ENCODE measurements around the gene PPP2R5E. TPM values are rescaled to one million over a fixed set of nuclear protein-coding genes. Genes with fewer than 3 reads are reported as not detected.

The PPP2R5E gene
- total RNA-seq, 4 donors from 2014 or later = 22.9 to 24.7 (median 23.8) TPM

DNA sequence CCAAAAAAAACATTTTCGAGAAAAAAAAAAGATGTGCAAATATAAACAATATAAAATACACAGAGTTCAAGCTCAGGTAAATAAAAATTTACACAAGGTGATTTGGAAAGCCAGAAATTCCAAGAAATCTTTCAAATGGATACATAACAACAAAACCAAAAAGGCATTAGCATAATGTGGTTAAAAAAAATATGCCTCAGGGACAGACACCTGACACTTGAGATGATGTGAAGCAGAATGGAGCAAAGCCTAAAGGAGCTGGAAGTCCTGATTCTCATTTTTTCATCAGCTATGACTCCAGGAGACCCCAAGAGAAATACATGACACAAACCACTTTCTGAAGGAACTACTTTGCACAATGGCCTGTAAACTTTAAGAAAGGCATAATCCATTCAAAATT lies 98.6 kb downstream of the PPP2R5E start:
- peaks cover 0 to 7% (median 0%) of the 10 kb centered on the region in 4 donors for H3K4me1 ChIP-seq
- H3K9me3 ChIP-seq = no peaks in the 10 kb centered on the region
- no peaks in the 10 kb centered on the region for H3K27me3 ChIP-seq
- peaks cover 0 to 9% (median 0%) of the 10 kb centered on the region in 3 donors for H3K36me3 ChIP-seq
- TF ChIP-seq POLR2A (IDR thresholded peaks at IDR 0.05) = no peak
- TF ChIP-seq, protein P1, sequence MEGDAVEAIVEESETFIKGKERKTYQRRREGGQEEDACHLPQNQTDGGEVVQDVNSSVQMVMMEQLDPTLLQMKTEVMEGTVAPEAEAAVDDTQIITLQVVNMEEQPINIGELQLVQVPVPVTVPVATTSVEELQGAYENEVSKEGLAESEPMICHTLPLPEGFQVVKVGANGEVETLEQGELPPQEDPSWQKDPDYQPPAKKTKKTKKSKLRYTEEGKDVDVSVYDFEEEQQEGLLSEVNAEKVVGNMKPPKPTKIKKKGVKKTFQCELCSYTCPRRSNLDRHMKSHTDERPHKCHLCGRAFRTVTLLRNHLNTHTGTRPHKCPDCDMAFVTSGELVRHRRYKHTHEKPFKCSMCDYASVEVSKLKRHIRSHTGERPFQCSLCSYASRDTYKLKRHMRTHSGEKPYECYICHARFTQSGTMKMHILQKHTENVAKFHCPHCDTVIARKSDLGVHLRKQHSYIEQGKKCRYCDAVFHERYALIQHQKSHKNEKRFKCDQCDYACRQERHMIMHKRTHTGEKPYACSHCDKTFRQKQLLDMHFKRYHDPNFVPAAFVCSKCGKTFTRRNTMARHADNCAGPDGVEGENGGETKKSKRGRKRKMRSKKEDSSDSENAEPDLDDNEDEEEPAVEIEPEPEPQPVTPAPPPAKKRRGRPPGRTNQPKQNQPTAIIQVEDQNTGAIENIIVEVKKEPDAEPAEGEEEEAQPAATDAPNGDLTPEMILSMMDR (IDR thresholded peaks at IDR 0.05) = no peak
- no peak for TF ChIP-seq EP300 (IDR thresholded peaks at IDR 0.05)
- H3K27ac ChIP-seq = no peak overlapping the region
- no peak for DNase-seq (ENCODE audit: low spot score in 2 of 2)
- H3K4me3 ChIP-seq = no peak overlapping the region
- 70 to 90% methylated on average over 1 of the region's 1 CpG for WGBS, 2 donors

DNA sequence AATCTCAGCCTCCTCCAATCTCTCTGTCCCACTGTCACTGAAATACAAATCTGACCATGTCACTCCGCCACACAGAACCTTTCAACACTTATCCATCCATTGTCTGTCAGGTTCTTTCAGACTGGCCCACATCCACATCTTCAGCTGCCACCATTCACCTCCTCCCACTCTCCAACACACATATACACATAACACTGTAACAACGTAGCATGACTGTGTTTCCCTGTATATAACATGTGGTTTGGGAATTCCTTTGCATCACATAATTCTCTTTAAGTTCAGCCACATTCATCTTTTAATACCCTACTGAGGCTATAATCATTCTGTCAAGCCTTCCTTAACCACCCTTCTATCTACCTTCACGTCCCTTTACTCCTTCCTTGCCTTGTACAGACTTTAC lies 99.2 kb downstream of the PPP2R5E start:
- H3K4me1 ChIP-seq = peaks cover 0 to 9% (median under 1%) of the 10 kb centered on the region in 4 donors
- TF ChIP-seq, protein P1 (IDR thresholded peaks at IDR 0.05) = no peak
- TF ChIP-seq POLR2A (IDR thresholded peaks at IDR 0.05) (no peak), EP300 (IDR thresholded peaks at IDR 0.05) (no peak)
- H3K36me3 ChIP-seq = peaks cover 0 to 9% (median 0%) of the 10 kb centered on the region in 3 donors
- no peak overlapping the region for H3K4me3 ChIP-seq
- H3K9me3 ChIP-seq = no peaks in the 10 kb centered on the region
- no peak for DNase-seq (ENCODE audit: low spot score in 2 of 2)
- H3K27me3 ChIP-seq = no peaks in the 10 kb centered on the region
- 93 to 94% methylated on average over 3 of the region's 3 CpGs for WGBS, 2 donors
- H3K27ac ChIP-seq = no peak overlapping the region

DNA sequence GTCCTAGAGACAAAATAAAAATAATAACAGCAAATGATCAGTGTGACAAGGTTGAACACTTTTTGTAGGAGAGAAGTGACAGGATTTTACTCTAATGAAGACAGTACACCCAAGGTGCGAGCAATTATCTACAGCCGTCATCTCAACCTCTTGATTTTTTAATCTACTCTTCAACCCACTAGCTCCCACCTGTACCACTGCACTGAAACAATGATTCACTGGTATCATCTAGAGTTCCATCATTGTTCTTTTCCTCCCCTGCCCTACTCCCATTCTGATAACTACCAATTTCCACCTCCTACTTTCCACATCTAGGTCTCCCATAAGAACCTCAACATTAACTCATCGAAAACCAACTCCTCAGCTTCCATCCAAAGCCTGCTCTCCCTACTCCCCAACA lies 99.8 kb downstream of the PPP2R5E start:
- 95 to 96% methylated on average over 3 of the region's 3 CpGs for WGBS, 2 donors
- peaks cover 0 to 9% (median 0%) of the 10 kb centered on the region in 3 donors for H3K36me3 ChIP-seq

GRCh38 chr14:63438065-63438757 lies 105.0 kb downstream of the PPP2R5E start:
- TF ChIP-seq EP300 (IDR thresholded peaks at IDR 0.05) = peak in 1 of 2 donors; percentile 61
- TF ChIP-seq POLR2A (IDR thresholded peaks at IDR 0.05) = no peak
- TF ChIP-seq, protein P1 (IDR thresholded peaks at IDR 0.05) = peak in 2 of 5 experiments; percentile 13 to 19
- peak overlapping the region in 3 of 4 donors; percentile 22 to 74 (median 68) for H3K27ac ChIP-seq
- 45 to 54% methylated on average over 1 of the region's 1 CpG for WGBS, 2 donors

More for the DNA sequence above, 99.8 kb downstream of the PPP2R5E start:
- H3K27ac ChIP-seq = no peak overlapping the region
- no peak for TF ChIP-seq POLR2A (IDR thresholded peaks at IDR 0.05)
- TF ChIP-seq EP300 (IDR thresholded peaks at IDR 0.05) = no peak
- TF ChIP-seq, protein P1 (IDR thresholded peaks at IDR 0.05) = no peak
- H3K4me1 ChIP-seq = peaks cover 0 to 16% (median 5%) of the 10 kb centered on the region in 4 donors
- H3K9me3 ChIP-seq = no peaks in the 10 kb centered on the region
- no peak for DNase-seq (ENCODE audit: low spot score in 2 of 2)
- H3K4me3 ChIP-seq = no peak overlapping the region
- no peaks in the 10 kb centered on the region for H3K27me3 ChIP-seq

More at GRCh38 chr14:63438065-63438757, 105.0 kb downstream of the PPP2R5E start:
- peak in 1 of 2 donors; percentile 66 for DNase-seq (ENCODE audit: low spot score in 2 of 2)
- Histone ChIP-seq H3K36me3 (peaks cover 0 to 5% (median 0%) of the 10 kb centered on the region in 3 donors), H3K27me3 (no peaks in the 10 kb centered on the region), H3K4me3 (peak overlapping the region in 2 of 4 donors; percentile 2 to 18), H3K9me3 (no peaks in the 10 kb centered on the region), H3K4me1 (peaks cover 4 to 62% (median 34%) of the 10 kb centered on the region in 4 donors)
